Stomach (tissue), 9 donors: ENCODE data around the gene DCTN4. TPM values are rescaled to one million over a fixed set of nuclear protein-coding genes. Genes with fewer than 3 reads are reported as not detected.

ENCODE experiments used
- DNase-seq, 2 donors: peaks; one replicate each; pipeline versions ENCODE4 v3.0.0 to v3.0.0-alpha.2; 2013 to 2019
- H3K27ac ChIP-seq, 5 donors: fragments of 200-600 bp in 4 of 5; sonication (generic) in 4 of 5; one replicate each; pipeline ENCODE4 v1.5.1; 2013 to 2019; ENCODE audit warnings: mild to moderate bottlenecking in 1 of 5, moderate library complexity in 1 of 5
- H3K27me3 ChIP-seq, 3 donors: fragments of 200-600 bp; sonication (generic); one replicate each; pipeline ENCODE4 v1.5.1; 2017 to 2019; ENCODE audit warnings: mixed run types in 1 of 3
- H3K36me3 ChIP-seq, 4 donors: fragments of 200-600 bp; sonication (generic); 1 replicate in 3 of 4; 2 replicates in 1 of 4; pipeline ENCODE4 v1.5.1; 2016 to 2019
- H3K4me1 ChIP-seq, 4 donors: fragments of 200-600 bp; sonication (generic); one replicate each; pipeline ENCODE4 v1.5.1; 2016 to 2019
- H3K4me3 ChIP-seq, 4 donors: fragments of 200-600 bp; sonication (generic) in 3 of 4; one replicate each; pipeline ENCODE4 v1.5.1; 2016 to 2019; ENCODE audit warnings: mild to moderate bottlenecking in 1 of 4
- H3K9me3 ChIP-seq, 4 donors: fragments of 200-600 bp; sonication (generic); one replicate each; pipeline ENCODE4 v1.5.1; 2016 to 2019
- CTCF ChIP-seq, 7 experiments: fragments of 450-650 bp in 4 of 7; fragments of 200-600 bp in 3 of 7; sonication (generic) in 3 of 7; IDR thresholded peaks; one replicate each; pipeline ENCODE4 v1.5.1; 2016 to 2019; ENCODE audit warnings: antibody characterized with exemption in 7 of 7, control low read depth in 2 of 7, mild to moderate bottlenecking in 1 of 7
- EP300 ChIP-seq: sonication (generic); formaldehyde crosslinking; IDR thresholded peaks from one replicate; pipeline ENCODE4 v1.6.1; 2017; ENCODE audit warnings: antibody characterized with exemption
- POLR2A ChIP-seq, 4 donors: fragments of 450-650 bp; IDR thresholded peaks; one replicate each; pipeline ENCODE4 v1.6.1; 2016; ENCODE audit warnings: antibody characterized with exemption in 4 of 4, control low read depth in 2 of 4, mild to moderate bottlenecking in 1 of 4, moderate library complexity in 1 of 4
- POLR2AphosphoS5 ChIP-seq, 3 donors: sonication (generic); formaldehyde crosslinking; IDR thresholded peaks; one replicate each; pipeline ENCODE4 v1.6.1; 2016; ENCODE audit warnings: antibody characterized with exemption in 3 of 3
- WGBS, 5 donors: extraction: QIAGEN DNeasy Blood & Tissue Kit in 3 of 5; methylation state at CpG; one replicate each; pipeline versions ENCODE4 v1.1.5 to v1.1.7; 2013 to 2018; 5-methylcytosine and 5-hydroxymethylcytosine counted together
- intact Hi-C: fragments of 100-400 bp; cut with DNase I; formaldehyde crosslinking; loops from one replicate; pipeline ENCODE4 v1.15.1; 2023; ENCODE audit warnings: low total_unique reads
- polyA plus RNA-seq, 3 donors: library from polyadenylated mRNA; stranded (reverse); fragments of 200-250 nt; gene quantifications; one replicate each; pipeline ENCODE4 v1.2.3, GENCODE V29; 2013
- total RNA-seq, 5 donors: library from RNA; depleted of rRNA; stranded (reverse); fragments of >200 nt; gene quantifications; one replicate each; pipeline versions ENCODE4 v1.1.0 to v1.2.3, GENCODE V29; 2014 to 2016
- donor health status: healthy with polysubstance abuse.
- donor health status: Bipolar disorder and iron deficiency.
- donor health status: healthy.

Gene DCTN4
- total and polyA plus RNA-seq, 8 donors, result 16.1 to 113 (median 39.5) TPM

- intact Hi-C loops, result no loop called here
- Histone ChIP-seq H3K9me3 (no peaks in the 10 kb centered on the region), H3K27ac (no peak overlapping the region), H3K36me3 (peaks cover 47 to 98% (median 97%) of the 10 kb centered on the region in 4 donors), H3K4me1 (peaks cover 0 to 1% (median 0%) of the 10 kb centered on the region in 4 donors), H3K27me3 (no peaks in the 10 kb centered on the region), H3K4me3 (no peak overlapping the region)
- DNase-seq, result no peak
- 85 to 91% (median 90%) methylated on average over 4 of the region's 4 CpGs for WGBS, 5 donors
- TF ChIP-seq EP300 (no peak), CTCF (IDR thresholded peaks at IDR 0.05) (no peak), POLR2AphosphoS5 (IDR thresholded peaks at IDR 0.05) (no peak), POLR2A (IDR thresholded peaks at IDR 0.05) (no peak)
Measured at GRCh38 chr5:150729859-150730258, 29.0 kb downstream of the DCTN4 start.

GRCh38 chr5:150723845-150724244 lies 35.0 kb downstream of the DCTN4 start:
- Histone ChIP-seq H3K36me3 (peaks cover 50 to 100% (median 98%) of the 10 kb centered on the region in 4 donors), H3K9me3 (no peaks in the 10 kb centered on the region), H3K27ac (no peak overlapping the region), H3K4me3 (no peak overlapping the region), H3K4me1 (no peaks in the 10 kb centered on the region), H3K27me3 (no peaks in the 10 kb centered on the region)
- intact Hi-C loops, result no loop called here
- no peak for DNase-seq
- no peak for TF ChIP-seq CTCF (IDR thresholded peaks at IDR 0.05)
- no peak for TF ChIP-seq EP300
- TF ChIP-seq POLR2A (IDR thresholded peaks at IDR 0.05), result no peak
- no peak for TF ChIP-seq POLR2AphosphoS5 (IDR thresholded peaks at IDR 0.05)
- WGBS, 5 donors, result 76 to 92% (median 89%) methylated on average over 2 of the region's 2 CpGs

GRCh38 chr5:150710165-150710564 lies 48.7 kb downstream of the DCTN4 start:
- no peak overlapping the region for H3K27ac ChIP-seq
- intact Hi-C loops, result no loop called here
- no peaks in the 10 kb centered on the region for H3K27me3 ChIP-seq
- peaks cover 34 to 81% (median 76%) of the 10 kb centered on the region in 4 donors for H3K36me3 ChIP-seq
- H3K9me3 ChIP-seq, result no peaks in the 10 kb centered on the region
- WGBS, 5 donors, result 52 to 65% (median 56%) methylated on average over 2 of the region's 2 CpGs
- no peak for DNase-seq
- H3K4me1 ChIP-seq, result no peaks in the 10 kb centered on the region
- TF ChIP-seq POLR2AphosphoS5 (IDR thresholded peaks at IDR 0.05) (no peak), CTCF (IDR thresholded peaks at IDR 0.05) (peak in 1 of 7 experiments; percentile 23)
- no peak overlapping the region for H3K4me3 ChIP-seq

- Histone ChIP-seq H3K36me3 (peaks cover 12 to 48% (median 43%) of the 10 kb centered on the region in 4 donors), H3K27ac (no peak overlapping the region), H3K9me3 (no peaks in the 10 kb centered on the region), H3K27me3 (no peaks in the 10 kb centered on the region), H3K4me1 (peaks cover 0 to under 1% (median under 1%) of the 10 kb centered on the region in 4 donors), H3K4me3 (no peak overlapping the region)
- no peak for DNase-seq
- TF ChIP-seq EP300 (no peak), POLR2AphosphoS5 (IDR thresholded peaks at IDR 0.05) (no peak), POLR2A (IDR thresholded peaks at IDR 0.05) (no peak), CTCF (IDR thresholded peaks at IDR 0.05) (no peak)
- intact Hi-C loops, result no loop called here
- 59 to 67% (median 60%) methylated on average over 4 of the region's 4 CpGs for WGBS, 5 donors
Measured at GRCh38 chr5:150706776-150707390, 51.9 kb downstream of the DCTN4 start.
